HEK293T (cell line): ENCODE measurements around the gene TP53BP1.

Source experiments
- CTCF ChIA-PET: fragments of 350-600 bp; formaldehyde crosslinking; extraction: SDS; loops from one replicate; lab custom pipeline; 2021; ENCODE audit warnings: antibody characterized with exemption, inconsistent platforms; lab: Yijun Ruan, JAX
- POLR2A ChIA-PET: fragments of 350-600 bp; formaldehyde crosslinking; extraction: SDS; loops from one replicate; lab custom pipeline; 2020; ENCODE audit warnings: antibody characterized with exemption, inconsistent platforms; lab: Yijun Ruan, JAX
- DNase-seq: peaks from one replicate; pipeline ENCODE4 v3.0.0; 2012; ENCODE audit warnings: mixed read lengths; ENCODE audit errors: extremely low spot score
- ARNT ChIP-seq: fragments of 450-650 bp; IDR thresholded peaks from 2 replicates; pipeline ENCODE4 v1.6.1; 2017; ENCODE audit warnings: mild to moderate bottlenecking
- BHLHE40 ChIP-seq: fragments of 450-650 bp; IDR thresholded peaks from 2 replicates; pipeline ENCODE4 v1.6.1; 2016; ENCODE audit warnings: mild to moderate bottlenecking, moderate library complexity, borderline replicate concordance
- CTBP1 ChIP-seq: fragments of 450-650 bp; IDR thresholded peaks from 2 replicates; pipeline ENCODE4 v1.6.1; 2016; ENCODE audit warnings: borderline replicate concordance
- ELF4 ChIP-seq: fragments of 450-650 bp; IDR thresholded peaks from 2 replicates; pipeline ENCODE4 v1.6.1; 2017; ENCODE audit warnings: antibody characterized with exemption
- FOXA1 ChIP-seq: fragments of 450-650 bp; IDR thresholded peaks from 2 replicates; pipeline ENCODE4 v1.6.1; 2016; ENCODE audit warnings: mild to moderate bottlenecking
- FOXK2 ChIP-seq: fragments of 450-650 bp; IDR thresholded peaks from 2 replicates; pipeline ENCODE4 v1.6.1; 2016; ENCODE audit warnings: mild to moderate bottlenecking
- FOXM1 ChIP-seq: fragments of 450-650 bp; IDR thresholded peaks from 2 replicates; pipeline ENCODE4 v1.6.1; 2017; ENCODE audit warnings: mild to moderate bottlenecking, borderline replicate concordance
- HDGF ChIP-seq: fragments of 450-650 bp; IDR thresholded peaks from 2 replicates; pipeline ENCODE4 v1.6.1; 2017; ENCODE audit warnings: antibody characterized with exemption, borderline replicate concordance
- L3MBTL2 ChIP-seq: fragments of 450-650 bp; conservative IDR thresholded peaks from 2 replicates; pipeline ENCODE4 v1.6.1; 2016; ENCODE audit warnings: mild to moderate bottlenecking
- LEF1 ChIP-seq: fragments of 450-650 bp; IDR thresholded peaks from 2 replicates; pipeline ENCODE4 v1.6.1; 2017; ENCODE audit warnings: mild to moderate bottlenecking, borderline replicate concordance
- NFRKB ChIP-seq: fragments of 450-650 bp; IDR thresholded peaks from 2 replicates; pipeline ENCODE4 v1.6.1; 2016; ENCODE audit warnings: mild to moderate bottlenecking, moderate library complexity
- SP1 ChIP-seq: fragments of 450-650 bp; IDR thresholded peaks from 2 replicates; pipeline ENCODE4 v1.6.1; 2017
- SUZ12 ChIP-seq: fragments of 450-650 bp; IDR thresholded peaks from 2 replicates; pipeline ENCODE4 v1.6.1; 2016; ENCODE audit warnings: mild to moderate bottlenecking
- TARDBP ChIP-seq: fragments of 450-650 bp; IDR thresholded peaks from 2 replicates; pipeline ENCODE4 v1.6.1; 2016
- ZNF384 ChIP-seq: fragments of 450-650 bp; IDR thresholded peaks from 2 replicates; pipeline ENCODE4 v1.6.1; 2016
- TF ChIP-seq, protein P1 (sequence below): fragments of 450-650 bp; IDR thresholded peaks from 2 replicates; pipeline ENCODE4 v1.6.1; 2016

TP53BP1 gene

DNA sequence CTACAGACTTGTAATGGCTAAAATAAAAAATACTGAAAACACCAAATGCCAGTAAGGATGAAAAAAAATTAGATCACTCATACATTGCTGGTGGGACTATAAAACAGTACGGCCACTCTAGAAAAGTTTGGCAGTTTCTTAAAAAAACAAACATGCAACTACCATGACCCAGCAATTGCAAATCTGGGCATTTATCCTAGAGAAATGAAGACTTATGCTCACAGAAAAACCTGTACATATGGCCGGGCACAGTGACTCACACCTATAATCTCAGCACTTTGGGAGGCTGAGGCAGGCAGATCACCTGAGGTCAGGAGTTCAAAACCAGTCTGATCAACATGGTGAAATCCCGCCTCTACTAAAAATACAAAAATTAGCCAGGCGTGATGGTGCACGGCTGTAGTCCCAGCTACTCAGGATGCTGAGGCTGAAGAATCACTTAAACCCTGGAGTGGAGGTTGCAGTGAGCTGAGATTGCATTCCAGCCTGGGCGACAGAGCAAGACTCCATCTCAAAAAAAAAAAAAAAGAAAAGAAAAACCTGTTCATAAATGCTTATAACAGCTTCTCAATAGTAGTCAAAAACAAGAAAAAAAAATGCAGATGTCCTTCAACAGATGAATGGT is 5.6 kb downstream of the TP53BP1 start:
- ChIA-PET POLR2A (no interaction called here), CTCF (no interaction called here)
- no peak for DNase-seq
- TF ChIP-seq TARDBP: no peak
- TF ChIP-seq FOXA1: no peak
- TF ChIP-seq ELF4: no peak
- TF ChIP-seq NFRKB: no peak
- TF ChIP-seq FOXM1: no peak
- TF ChIP-seq, protein P1, sequence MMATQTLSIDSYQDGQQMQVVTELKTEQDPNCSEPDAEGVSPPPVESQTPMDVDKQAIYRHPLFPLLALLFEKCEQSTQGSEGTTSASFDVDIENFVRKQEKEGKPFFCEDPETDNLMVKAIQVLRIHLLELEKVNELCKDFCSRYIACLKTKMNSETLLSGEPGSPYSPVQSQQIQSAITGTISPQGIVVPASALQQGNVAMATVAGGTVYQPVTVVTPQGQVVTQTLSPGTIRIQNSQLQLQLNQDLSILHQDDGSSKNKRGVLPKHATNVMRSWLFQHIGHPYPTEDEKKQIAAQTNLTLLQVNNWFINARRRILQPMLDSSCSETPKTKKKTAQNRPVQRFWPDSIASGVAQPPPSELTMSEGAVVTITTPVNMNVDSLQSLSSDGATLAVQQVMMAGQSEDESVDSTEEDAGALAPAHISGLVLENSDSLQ: no peak
- TF ChIP-seq SP1: no peak
- no peak for TF ChIP-seq FOXK2
- TF ChIP-seq CTBP1: no peak
- TF ChIP-seq SUZ12: no peak
- no peak for TF ChIP-seq BHLHE40
- no peak for TF ChIP-seq LEF1
- no peak for TF ChIP-seq HDGF

DNA sequence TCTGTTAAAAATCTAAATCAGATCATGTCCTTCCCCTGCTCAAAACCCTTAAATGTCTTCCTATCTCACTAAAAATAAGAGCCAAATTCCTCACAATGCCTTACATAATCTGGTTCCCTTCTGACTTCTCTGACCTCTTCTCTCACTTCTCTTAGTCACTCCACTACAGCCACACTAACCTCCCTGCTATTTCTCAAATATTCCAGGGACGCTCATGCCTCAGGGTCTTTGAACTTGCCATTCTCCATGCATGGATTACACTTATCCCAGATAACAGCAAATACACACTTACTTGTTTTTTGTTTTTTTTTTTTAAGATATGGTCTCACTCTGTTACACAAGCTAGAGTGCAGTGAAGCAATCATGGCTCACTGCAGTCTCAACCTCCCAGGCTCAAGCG is 8.5 kb downstream of the TP53BP1 start:
- TF ChIP-seq CTBP1: no peak
- no peak for TF ChIP-seq L3MBTL2
- TF ChIP-seq ELF4: no peak
- TF ChIP-seq SP1: no peak
- TF ChIP-seq ARNT: no peak
- TF ChIP-seq, protein P1: no peak
- no peak for TF ChIP-seq FOXK2
- TF ChIP-seq FOXM1: no peak
- TF ChIP-seq HDGF: no peak
- ChIA-PET POLR2A (no interaction called here), CTCF (no interaction called here)
- DNase-seq: no peak

DNA sequence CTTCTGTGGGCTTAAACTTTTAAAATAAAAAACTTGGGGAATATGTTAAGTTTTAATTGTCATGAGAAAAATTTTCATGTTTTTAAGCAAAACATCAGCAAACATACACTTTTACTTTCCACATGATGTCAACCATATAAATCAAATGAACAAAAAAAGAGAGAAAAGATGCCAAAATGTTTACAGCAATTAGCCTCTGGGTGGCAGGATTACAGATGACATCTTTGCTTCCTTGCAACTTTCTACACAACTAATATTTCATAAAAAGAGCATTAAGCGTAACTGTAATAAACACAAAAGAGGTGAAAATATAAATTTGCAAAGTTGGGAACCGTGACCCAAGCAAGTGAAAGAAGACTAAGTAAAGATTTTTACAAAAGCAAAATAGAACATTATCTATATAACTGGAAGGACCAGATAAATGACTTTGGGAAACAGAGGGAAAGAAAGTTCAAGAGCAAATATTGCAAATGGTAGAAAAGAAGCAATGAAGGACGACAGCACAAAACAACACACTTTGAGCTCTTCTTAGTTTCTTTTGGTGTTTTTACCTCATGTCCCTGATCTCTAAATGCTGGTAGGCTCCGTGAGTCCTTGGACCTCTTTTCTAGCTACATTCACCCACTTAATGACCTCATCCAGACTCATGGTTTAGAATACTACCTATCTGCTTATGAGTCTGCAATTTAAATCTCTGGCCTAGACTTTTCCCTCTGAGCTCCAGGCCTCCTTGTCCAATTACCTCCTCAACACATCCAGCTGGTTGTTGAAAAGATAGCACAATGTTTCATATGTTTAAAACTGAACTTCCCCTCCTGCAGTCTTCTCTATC is 9.4 kb downstream of the TP53BP1 start:
- CTCF ChIA-PET: no interaction called here
- no peak for DNase-seq
- TF ChIP-seq SP1 (no peak), SUZ12 (no peak), FOXK2 (no peak), CTBP1 (no peak), NFRKB (no peak)
- POLR2A ChIA-PET: no interaction called here

DNA sequence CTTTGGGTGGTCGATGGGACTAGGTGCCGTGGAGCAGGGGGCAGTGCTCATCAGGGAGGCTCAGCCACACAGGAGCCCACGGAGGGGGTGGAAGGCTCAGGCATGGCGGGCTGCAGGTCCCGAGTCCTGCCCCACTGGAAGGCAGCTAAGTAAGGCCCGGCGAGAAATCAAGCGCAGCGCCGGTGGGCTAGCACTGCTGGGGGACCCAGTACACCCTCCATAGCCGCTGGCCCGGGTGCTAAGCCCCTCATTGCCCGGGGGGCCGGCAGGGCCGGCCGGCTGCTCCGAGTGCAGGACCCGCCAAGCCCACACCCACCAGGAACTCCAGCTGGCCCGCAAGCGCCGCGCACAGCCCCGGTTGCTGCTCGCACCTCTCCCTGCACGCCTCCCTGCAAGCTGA is 19.1 kb downstream of the TP53BP1 start:
- DNase-seq: no peak
- CTCF ChIA-PET: no interaction called here
- no peak for TF ChIP-seq ELF4
- no peak for TF ChIP-seq SP1
- no peak for TF ChIP-seq FOXA1
- no peak for TF ChIP-seq LEF1
- TF ChIP-seq HDGF: no peak
- TF ChIP-seq FOXM1: no peak
- TF ChIP-seq BHLHE40: no peak
- TF ChIP-seq ZNF384: no peak
- no peak for TF ChIP-seq ARNT
- POLR2A ChIA-PET: interaction anchor here (1.1 kb wide), 1 partner anchor 36 kb away, joined by 4 read pairs; no protein-coding TSS in a partner anchor

DNA sequence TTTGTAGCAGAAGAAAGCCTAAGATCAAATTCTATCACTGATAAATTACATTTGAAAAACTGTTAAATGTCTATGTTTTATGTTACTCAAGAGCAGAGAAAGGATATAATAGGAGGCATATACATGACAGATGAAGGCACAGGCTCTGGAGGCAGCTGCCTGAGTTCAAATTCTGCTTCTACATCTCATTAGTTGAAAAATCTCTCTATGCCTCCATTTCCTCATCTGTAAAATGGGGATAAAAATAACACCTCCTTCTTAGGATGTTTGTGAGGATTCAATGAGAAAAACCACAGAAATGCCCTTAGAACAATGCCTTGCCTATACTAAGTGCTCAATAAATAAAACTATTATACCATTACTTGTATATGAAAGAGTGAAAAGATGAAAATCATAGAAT is 21.0 kb downstream of the TP53BP1 start:
- ChIA-PET POLR2A (no interaction called here), CTCF (no interaction called here)
- no peak for DNase-seq
- TF ChIP-seq SUZ12: no peak
- no peak for TF ChIP-seq TARDBP
- no peak for TF ChIP-seq FOXA1
- TF ChIP-seq, protein P1: no peak
- no peak for TF ChIP-seq ZNF384
- TF ChIP-seq ELF4: no peak
- TF ChIP-seq L3MBTL2: no peak
- no peak for TF ChIP-seq CTBP1
- no peak for TF ChIP-seq LEF1
- TF ChIP-seq FOXM1: no peak
- no peak for TF ChIP-seq BHLHE40
- no peak for TF ChIP-seq NFRKB
- TF ChIP-seq ARNT: no peak
- TF ChIP-seq FOXK2: no peak
- TF ChIP-seq SP1: no peak
- TF ChIP-seq HDGF: no peak

DNA sequence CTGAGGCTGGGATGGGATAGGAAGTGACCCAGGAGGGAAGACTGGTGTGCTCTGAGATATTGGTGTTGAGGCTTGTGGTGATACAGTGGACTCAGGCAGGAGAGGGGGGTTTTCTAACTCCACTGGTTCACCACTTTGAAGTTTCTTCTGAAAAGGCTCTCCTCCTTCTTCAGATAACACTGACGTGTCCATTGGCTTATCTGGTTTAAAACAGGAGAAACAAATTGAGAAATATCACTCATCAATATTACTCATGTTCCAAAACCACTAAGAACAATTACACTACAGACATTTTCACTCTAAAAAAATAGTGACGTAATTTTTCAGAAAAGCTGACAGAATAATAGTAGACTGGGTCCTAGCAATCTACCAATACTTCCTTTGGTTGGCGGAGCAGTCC is 23.1 kb downstream of the TP53BP1 start:
- ChIA-PET POLR2A (no interaction called here), CTCF (no interaction called here)
- no peak for DNase-seq
- no peak for TF ChIP-seq BHLHE40
- no peak for TF ChIP-seq L3MBTL2
- TF ChIP-seq ARNT: no peak
- no peak for TF ChIP-seq LEF1
- TF ChIP-seq SP1: no peak
- TF ChIP-seq, protein P1: no peak
- no peak for TF ChIP-seq FOXA1
- no peak for TF ChIP-seq HDGF
- TF ChIP-seq CTBP1: no peak
- no peak for TF ChIP-seq NFRKB
- no peak for TF ChIP-seq ZNF384
